ENCODE data around the gene DLGAP4. TPM values are rescaled to one million over a fixed set of nuclear protein-coding genes. Genes with fewer than 3 reads are reported as not detected.

Gene DLGAP4
- total RNA-seq, 1 experiment from 2014 or later, result 80.3 TPM

DNA sequence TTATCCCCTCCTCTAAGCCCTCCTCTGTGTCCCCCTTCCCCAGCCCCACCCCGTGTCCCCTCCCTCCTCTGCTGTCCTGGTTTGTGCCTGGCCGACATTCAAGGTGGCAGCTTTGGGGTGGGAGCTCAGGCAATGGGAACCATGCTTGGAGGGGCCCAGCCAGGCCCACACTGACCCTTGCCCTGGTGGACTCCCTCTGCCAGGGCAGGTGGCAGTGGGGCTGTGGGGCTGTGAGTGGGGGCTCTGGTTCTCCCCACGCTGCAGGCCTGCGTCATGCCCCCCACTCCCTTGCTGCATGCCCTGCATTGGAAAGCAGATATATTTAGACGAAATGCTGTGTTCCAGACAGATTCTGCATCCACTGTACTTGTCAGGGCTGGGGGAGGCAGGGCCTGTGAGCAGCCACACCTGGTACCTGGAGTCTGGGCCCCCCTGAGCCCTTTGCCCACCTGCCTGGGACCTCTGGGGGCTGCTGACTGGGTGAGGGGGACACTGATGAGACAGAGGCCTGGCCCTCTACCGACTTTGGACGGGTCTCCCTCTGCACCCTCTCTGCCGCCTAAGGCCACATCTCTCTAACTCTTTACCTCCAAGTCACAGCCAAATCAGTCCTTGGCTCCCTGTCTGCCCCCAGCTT, 14.2 kb downstream of the DLGAP4 start:
- H3K27ac Mint-ChIP-seq (ENCODE audit: low read depth, unreplicated experiment), result no peak overlapping the region
- BruUV-seq (replicated peaks), result no TSS peak

DNA sequence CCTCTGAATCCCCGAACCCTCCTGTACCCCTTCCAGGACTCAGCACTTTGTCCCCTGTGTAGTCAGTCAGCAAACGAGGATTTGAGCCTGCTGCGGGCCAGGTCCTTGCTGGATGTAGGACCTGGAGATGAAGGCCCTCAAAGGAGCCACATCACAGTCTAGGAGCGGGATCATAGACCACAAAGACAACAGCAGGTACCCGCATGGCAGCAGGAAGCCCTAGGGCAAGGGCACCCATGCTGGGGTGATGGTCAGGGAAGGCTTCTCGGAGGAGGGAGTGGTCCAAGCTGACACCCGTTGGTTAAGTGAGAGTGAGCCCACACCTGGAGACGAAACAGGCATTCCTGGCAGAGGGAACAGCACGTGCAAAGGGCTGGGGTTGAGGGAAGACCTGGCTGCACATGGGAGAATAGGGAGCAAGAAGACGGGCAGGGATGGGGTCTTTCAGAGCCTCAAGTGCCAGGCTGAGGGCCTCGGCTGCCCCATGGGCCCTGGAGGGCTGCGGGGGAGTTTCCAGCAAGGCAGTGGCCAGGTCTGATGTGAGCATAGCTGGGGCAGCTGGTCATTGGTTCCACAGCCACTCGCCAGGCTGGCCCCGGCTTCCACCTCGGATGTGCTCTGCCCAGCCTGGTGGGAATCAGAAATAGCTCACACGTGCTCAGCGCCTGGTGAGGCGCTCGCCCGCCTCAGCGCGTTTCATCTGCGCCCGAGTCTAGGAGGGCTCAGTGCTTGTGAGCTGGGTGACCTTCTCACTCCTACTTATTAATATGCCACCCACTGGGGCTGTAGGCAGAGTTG, 15.0 kb downstream of the DLGAP4 start:
- H3K27ac Mint-ChIP-seq (ENCODE audit: low read depth, unreplicated experiment), result no peak overlapping the region
- BruUV-seq (replicated peaks), result no TSS peak
- no peak for DNase-seq (ENCODE audit: unreplicated experiment)
- H3K4me3 Mint-ChIP-seq (ENCODE audit: unreplicated experiment), result no peak overlapping the region
- peaks cover 15% of the 10 kb centered on the region for H3K9me3 Mint-ChIP-seq (ENCODE audit: unreplicated experiment)
- ChIA-PET POLR2A (no interaction called here), CTCF (interaction anchor here (0.6 kb wide), 1 partner anchor 10 kb away, joined by 4 read pairs; no protein-coding TSS in a partner anchor)
- peaks cover 4% of the 10 kb centered on the region for H3K36me3 Mint-ChIP-seq (ENCODE audit: insufficient read depth, unreplicated experiment)
- peaks cover 72% of the 10 kb centered on the region for H3K27me3 Mint-ChIP-seq (ENCODE audit: insufficient read depth, unreplicated experiment)
- intact Hi-C loops (cut with micrococcal nuclease), result no loop called here
- TF ChIP-seq, protein P1, sequence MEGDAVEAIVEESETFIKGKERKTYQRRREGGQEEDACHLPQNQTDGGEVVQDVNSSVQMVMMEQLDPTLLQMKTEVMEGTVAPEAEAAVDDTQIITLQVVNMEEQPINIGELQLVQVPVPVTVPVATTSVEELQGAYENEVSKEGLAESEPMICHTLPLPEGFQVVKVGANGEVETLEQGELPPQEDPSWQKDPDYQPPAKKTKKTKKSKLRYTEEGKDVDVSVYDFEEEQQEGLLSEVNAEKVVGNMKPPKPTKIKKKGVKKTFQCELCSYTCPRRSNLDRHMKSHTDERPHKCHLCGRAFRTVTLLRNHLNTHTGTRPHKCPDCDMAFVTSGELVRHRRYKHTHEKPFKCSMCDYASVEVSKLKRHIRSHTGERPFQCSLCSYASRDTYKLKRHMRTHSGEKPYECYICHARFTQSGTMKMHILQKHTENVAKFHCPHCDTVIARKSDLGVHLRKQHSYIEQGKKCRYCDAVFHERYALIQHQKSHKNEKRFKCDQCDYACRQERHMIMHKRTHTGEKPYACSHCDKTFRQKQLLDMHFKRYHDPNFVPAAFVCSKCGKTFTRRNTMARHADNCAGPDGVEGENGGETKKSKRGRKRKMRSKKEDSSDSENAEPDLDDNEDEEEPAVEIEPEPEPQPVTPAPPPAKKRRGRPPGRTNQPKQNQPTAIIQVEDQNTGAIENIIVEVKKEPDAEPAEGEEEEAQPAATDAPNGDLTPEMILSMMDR (IDR thresholded peaks at IDR 0.05; ENCODE audit: unreplicated experiment), result no peak
- no peaks in the 10 kb centered on the region for H3K4me1 Mint-ChIP-seq (ENCODE audit: insufficient read depth, unreplicated experiment)

More for the DNA sequence above, 14.2 kb downstream of the DLGAP4 start:
- Mint-ChIP-seq H3K4me1 (ENCODE audit: insufficient read depth, unreplicated experiment) (no peaks in the 10 kb centered on the region), H3K36me3 (ENCODE audit: insufficient read depth, unreplicated experiment) (peaks cover 4% of the 10 kb centered on the region), H3K27me3 (ENCODE audit: insufficient read depth, unreplicated experiment) (peaks cover 72% of the 10 kb centered on the region), H3K4me3 (ENCODE audit: unreplicated experiment) (no peak overlapping the region), H3K9me3 (ENCODE audit: unreplicated experiment) (peaks cover 9% of the 10 kb centered on the region)
- ChIA-PET POLR2A (no interaction called here), CTCF (interaction anchor here (0.6 kb wide), 1 partner anchor 10 kb away, joined by 4 read pairs; no protein-coding TSS in a partner anchor)
- TF ChIP-seq, protein P1 (IDR thresholded peaks at IDR 0.05; ENCODE audit: unreplicated experiment), result no peak
- no peak for DNase-seq (ENCODE audit: unreplicated experiment)
- intact Hi-C loops (cut with micrococcal nuclease), result no loop called here

DNA sequence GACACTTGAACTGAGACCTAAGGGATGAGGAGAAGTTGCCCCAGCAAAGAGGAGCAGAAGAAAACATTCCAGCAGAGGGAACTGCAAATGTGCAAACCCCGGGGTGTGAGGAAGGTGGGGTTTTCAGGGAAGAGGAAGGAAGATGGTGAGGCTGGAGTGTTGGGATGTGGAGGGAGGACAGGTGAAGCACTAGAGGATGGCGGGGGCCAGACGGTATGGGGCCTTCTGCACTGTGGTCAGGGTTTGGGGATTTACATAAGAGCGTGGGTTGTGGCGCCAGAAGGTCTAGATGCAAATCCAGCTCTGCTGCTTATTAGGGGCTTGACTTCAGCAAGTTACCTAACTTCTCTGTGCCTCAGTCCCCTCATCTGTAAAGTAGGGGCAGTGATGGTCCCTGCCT, 16.0 kb downstream of the DLGAP4 start:
- BruUV-seq (replicated peaks), result no TSS peak
- Mint-ChIP-seq H3K4me1 (ENCODE audit: insufficient read depth, unreplicated experiment) (no peaks in the 10 kb centered on the region), H3K27me3 (ENCODE audit: insufficient read depth, unreplicated experiment) (peaks cover 62% of the 10 kb centered on the region), H3K36me3 (ENCODE audit: insufficient read depth, unreplicated experiment) (peaks cover 4% of the 10 kb centered on the region), H3K9me3 (ENCODE audit: unreplicated experiment) (peaks cover 19% of the 10 kb centered on the region), H3K4me3 (ENCODE audit: unreplicated experiment) (no peak overlapping the region), H3K27ac (ENCODE audit: low read depth, unreplicated experiment) (no peak overlapping the region)
- no peak for DNase-seq (ENCODE audit: unreplicated experiment)
- CTCF ChIA-PET, result no interaction called here
- POLR2A ChIA-PET, result no interaction called here
- intact Hi-C loops (cut with micrococcal nuclease), result no loop called here
- TF ChIP-seq, protein P1 (IDR thresholded peaks at IDR 0.05; ENCODE audit: unreplicated experiment), result no peak

DNA sequence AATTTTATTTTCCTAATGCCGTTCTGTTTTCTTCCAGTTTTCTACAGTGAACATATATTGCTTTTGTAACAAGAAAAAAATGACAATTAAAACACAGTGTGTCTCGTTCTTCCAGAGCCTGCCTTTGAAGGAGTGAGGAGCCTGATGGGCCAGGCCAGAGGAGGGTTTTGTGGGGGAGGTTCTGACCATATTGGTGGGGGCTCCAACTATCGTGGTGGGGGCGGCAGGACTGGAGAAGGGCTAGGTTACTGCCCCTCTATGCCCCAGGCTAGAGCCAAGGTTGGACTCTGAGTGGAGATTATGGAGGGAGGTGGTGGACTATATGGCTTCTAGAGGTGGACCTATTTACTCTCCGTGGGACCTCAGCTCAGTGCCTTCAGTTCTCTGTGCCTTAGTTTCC, 24.0 kb downstream of the DLGAP4 start:
- CTCF ChIA-PET, result interaction anchor here (0.6 to 1.0 kb wide), 3 partner anchors 18 to 831 kb away, joined by 3 to 4 read pairs (median 3); no protein-coding TSS in a partner anchor
- POLR2A ChIA-PET, result no interaction called here
- intact Hi-C loops (cut with micrococcal nuclease), result no loop called here
- H3K4me1 Mint-ChIP-seq (ENCODE audit: insufficient read depth, unreplicated experiment), result no peaks in the 10 kb centered on the region
- no peak overlapping the region for H3K27ac Mint-ChIP-seq (ENCODE audit: low read depth, unreplicated experiment)
- peaks cover 50% of the 10 kb centered on the region for H3K27me3 Mint-ChIP-seq (ENCODE audit: insufficient read depth, unreplicated experiment)
- no TSS peak for BruUV-seq (replicated peaks)
- no peak overlapping the region for H3K4me3 Mint-ChIP-seq (ENCODE audit: unreplicated experiment)
- peaks cover 13% of the 10 kb centered on the region for H3K9me3 Mint-ChIP-seq (ENCODE audit: unreplicated experiment)
- H3K36me3 Mint-ChIP-seq (ENCODE audit: insufficient read depth, unreplicated experiment), result no peaks in the 10 kb centered on the region
- DNase-seq (ENCODE audit: unreplicated experiment), result no peak
- TF ChIP-seq, protein P1 (IDR thresholded peaks at IDR 0.05; ENCODE audit: unreplicated experiment), result no peak
